ACC112 (cell line): ENCODE measurements around the gene RNASEH1.
"Not testable (repeated sequence)": the region's sequence is repeated elsewhere in the genome, so short reads cannot be mapped to it uniquely, and the experiment has no call there.

Experiments
- H2AFZ ChIP-seq: fragments of 200-600 bp; sonication (generic); one replicate; pipeline ENCODE4 v1.6.0; 2017; ENCODE audit warnings: antibody characterized with exemption, low read length; ENCODE audit not compliant: unreplicated experiment
- H3K27ac ChIP-seq: fragments of 200-600 bp; sonication (generic); 2 replicates; pipeline ENCODE4 v1.5.1; 2014; ENCODE audit warnings: low read depth, mild to moderate bottlenecking, antibody characterized with exemption, low read length, moderate library complexity
- H3K27me3 ChIP-seq: fragments of 200-600 bp; sonication (generic); 2 replicates; pipeline ENCODE4 v1.6.1; 2014; ENCODE audit warnings: mild to moderate bottlenecking, antibody characterized with exemption, low read length, moderate library complexity, mixed read lengths; ENCODE audit not compliant: insufficient read depth
- H3K36me3 ChIP-seq: fragments of 200-600 bp; sonication (generic); 2 replicates; pipeline ENCODE4 v1.6.1; 2016; ENCODE audit warnings: mild to moderate bottlenecking, antibody characterized with exemption, low read length, moderate library complexity, mixed read lengths; ENCODE audit not compliant: insufficient read depth
- H3K4me1 ChIP-seq: fragments of 200-600 bp; sonication (generic); one replicate; pipeline ENCODE4 v1.6.1; 2016; ENCODE audit warnings: low read length, mixed read lengths; ENCODE audit not compliant: insufficient read depth, unreplicated experiment, control insufficient read depth
- H3K4me3 ChIP-seq: fragments of 200-600 bp; sonication (generic); 2 replicates; pipeline ENCODE4 v1.5.1; 2014; ENCODE audit warnings: mild to moderate bottlenecking, low read depth, low read length
- H3K79me2 ChIP-seq: fragments of 200-600 bp; sonication (generic); one replicate; pipeline ENCODE4 v1.6.0; 2016; ENCODE audit warnings: low read length; ENCODE audit not compliant: control insufficient read depth, unreplicated experiment, insufficient read depth

The RNASEH1 gene

DNA sequence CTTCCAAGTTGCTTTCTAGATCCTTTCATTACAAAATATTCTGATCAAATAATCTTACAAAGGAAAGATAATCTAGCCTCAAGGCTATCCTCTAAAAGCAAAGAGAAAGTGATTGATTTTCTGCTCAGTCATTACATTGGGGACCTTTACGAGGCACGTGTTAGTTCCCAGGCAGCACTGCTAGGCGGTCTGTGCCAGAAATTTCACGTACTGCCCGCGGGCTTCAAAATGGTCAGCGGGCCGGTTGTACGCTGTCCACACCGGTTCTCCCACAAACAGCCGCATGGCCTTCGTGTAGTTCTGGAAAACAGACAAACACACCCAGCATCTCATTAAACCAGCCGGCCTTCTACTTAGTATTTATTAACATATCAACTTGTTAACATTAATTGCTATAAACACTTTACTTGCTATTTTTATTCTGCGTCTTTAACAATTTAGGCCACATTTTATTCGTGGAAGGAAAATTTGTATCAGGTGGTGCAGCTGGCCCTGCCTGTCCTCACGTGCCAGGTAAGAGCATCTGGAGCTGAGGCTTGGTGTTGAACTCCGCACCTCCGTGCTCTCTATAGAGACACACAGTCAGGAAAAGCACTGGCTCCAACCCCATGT lies 59.2 kb downstream of the RNASEH1 start:
- Histone ChIP-seq H2AFZ (no peak overlapping the region), H3K27me3 (no peaks in the 10 kb centered on the region), H3K4me3 (no peak overlapping the region), H3K4me1 (peaks cover 4% of the 10 kb centered on the region), H3K36me3 (peaks cover 23% of the 10 kb centered on the region), H3K27ac (no peak overlapping the region), H3K79me2 (no peaks in the 10 kb centered on the region)

DNA sequence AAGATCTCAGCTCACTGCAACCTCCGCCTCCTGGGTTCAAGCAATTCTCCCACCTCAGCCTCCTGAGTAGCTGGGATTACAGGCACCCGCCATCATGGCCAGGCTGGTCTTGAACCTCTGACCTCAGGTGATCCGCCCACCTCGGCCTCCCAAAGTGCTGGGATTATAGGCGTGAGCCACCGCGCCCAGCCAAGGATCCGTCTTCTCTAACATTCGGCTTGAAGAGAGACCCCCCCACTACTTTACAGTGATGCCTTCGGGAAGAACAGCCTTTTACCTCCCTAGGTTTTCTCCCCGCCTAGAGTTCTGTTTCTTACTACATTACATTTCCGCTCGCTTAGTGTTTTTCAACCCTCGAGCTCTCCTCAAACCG lies 61.4 kb downstream of the RNASEH1 start:
- H3K79me2 ChIP-seq, H3K27ac ChIP-seq, H3K27me3 ChIP-seq, H2AFZ ChIP-seq, H3K4me3 ChIP-seq: not testable (repeated sequence)
- Histone ChIP-seq H3K36me3 (peaks cover 18% of the 10 kb centered on the region), H3K4me1 (peaks cover 19% of the 10 kb centered on the region)
